GF-D8 (cell line): ENCODE data around the gene RAPGEFL1.
"Not testable (repeated sequence)": the region's sequence is repeated elsewhere in the genome, so short reads cannot be mapped to it uniquely, and the experiment has no call there.

Experiments used
- DNase-seq: peaks from one replicate; lab custom pipeline; 2025; lab: John Stamatoyannopoulos, UW

The RAPGEFL1 gene

GRCh38 chr17:40209404-40210093 is 32.3 kb downstream of the RAPGEFL1 start:
- DNase-seq = no peak

- DNase-seq = not testable (repeated sequence)
These were observed 36.6 kb downstream of the RAPGEFL1 start for GRCh38 chr17:40213914-40214313.

- no peak for DNase-seq
These were observed 40.9 kb downstream of the RAPGEFL1 start for GRCh38 chr17:40218006-40218739.

- peak; percentile 88 for DNase-seq
These were observed 41.7 kb downstream of the RAPGEFL1 start, which contains the start of gene WIPF2 for GRCh38 chr17:40218740-40219593. TSS of gene WIPF2 (plus strand) at chr17:40219304. CDS start at chr17:40256460, 37,156 bp downstream.

GRCh38 chr17:40219594-40220338 is 42.5 kb downstream of the RAPGEFL1 start:
- DNase-seq = peak; percentile 11

- no peak for DNase-seq
These were observed 47.7 kb downstream of the RAPGEFL1 start for GRCh38 chr17:40224718-40225550.

GRCh38 chr17:40229146-40229545 is 51.9 kb downstream of the RAPGEFL1 start:
- DNase-seq = not testable (repeated sequence)

GRCh38 chr17:40230670-40231069 is 53.4 kb downstream of the RAPGEFL1 start:
- DNase-seq = no peak

- not testable (repeated sequence) for DNase-seq
These were observed 54.7 kb downstream of the RAPGEFL1 start for GRCh38 chr17:40231928-40232327.

- DNase-seq = no peak
These were observed 64.1 kb downstream of the RAPGEFL1 start for GRCh38 chr17:40241252-40241834.

- no peak for DNase-seq
These were observed 65.5 kb downstream of the RAPGEFL1 start for GRCh38 chr17:40242774-40243173.

GRCh38 chr17:40243761-40244160 is 66.5 kb downstream of the RAPGEFL1 start:
- no peak for DNase-seq

GRCh38 chr17:40244255-40244654 is 67.0 kb downstream of the RAPGEFL1 start:
- DNase-seq = no peak
